Memory B cell (primary cell): ENCODE data around the gene COQ2.
A peak's percentile ranks its signal among the peaks of the same experiment; 100 is the strongest.
"Not testable (repeated sequence)": the region's sequence is repeated elsewhere in the genome, so short reads cannot be mapped to it uniquely, and the experiment has no call there.

Experiments
- ATAC-seq: fragments of 150-1000 bp; cut with Tn5 transposase; 2 replicates; pipeline ENCODE4 v1.10.0; 2021; ENCODE audit warnings: low read depth, mild to moderate bottlenecking, moderate library complexity
- DNase-seq, 2 donors: peaks; one replicate each; pipeline ENCODE4 v3.0.0; 2022; ENCODE audit warnings: low spot score in 2 of 2
- H3K27ac Mint-ChIP-seq: one replicate; pipeline ENCODE4 v1.8.0; 2022; ENCODE audit warnings: mild to moderate bottlenecking, moderate library complexity, mixed read lengths
- H3K27me3 Mint-ChIP-seq: one replicate; pipeline ENCODE4 v1.8.0; 2022; ENCODE audit warnings: mixed read lengths
- H3K36me3 Mint-ChIP-seq: one replicate; pipeline ENCODE4 v1.8.0; 2022; ENCODE audit warnings: mild to moderate bottlenecking, mixed read lengths
- H3K4me1 Mint-ChIP-seq: one replicate; pipeline ENCODE4 v1.8.0; 2022; ENCODE audit warnings: mixed read lengths
- H3K4me3 Mint-ChIP-seq: one replicate; pipeline ENCODE4 v1.8.0; 2022; ENCODE audit warnings: mild to moderate bottlenecking, moderate library complexity, mixed read lengths
- H3K9me3 Mint-ChIP-seq: one replicate; pipeline ENCODE4 v1.8.0; 2022; ENCODE audit warnings: mixed read lengths

The COQ2 gene

GRCh38 chr4:83247415-83248357, 36.9 kb downstream of the COQ2 start:
- H3K4me3 Mint-ChIP-seq, result no peak overlapping the region
- peaks cover 2% of the 10 kb centered on the region for H3K36me3 Mint-ChIP-seq
- no peaks in the 10 kb centered on the region for H3K27me3 Mint-ChIP-seq
- H3K9me3 Mint-ChIP-seq, result no peaks in the 10 kb centered on the region
- DNase-seq (no peak), ATAC-seq (no peak)
- H3K27ac Mint-ChIP-seq, result no peak overlapping the region
- H3K4me1 Mint-ChIP-seq, result peaks cover 39% of the 10 kb centered on the region

GRCh38 chr4:83241132-83241531, 43.5 kb downstream of the COQ2 start:
- DNase-seq (no peak), ATAC-seq (no peak)
- H3K4me1 Mint-ChIP-seq, result peaks cover 44% of the 10 kb centered on the region
- H3K9me3 Mint-ChIP-seq, result no peaks in the 10 kb centered on the region
- H3K27ac Mint-ChIP-seq, result no peak overlapping the region
- no peak overlapping the region for H3K4me3 Mint-ChIP-seq
- peaks cover 2% of the 10 kb centered on the region for H3K36me3 Mint-ChIP-seq
- no peaks in the 10 kb centered on the region for H3K27me3 Mint-ChIP-seq

- Mint-ChIP-seq H3K27ac (peak overlapping the region; percentile 67), H3K36me3 (peaks cover 2% of the 10 kb centered on the region), H3K9me3 (no peaks in the 10 kb centered on the region), H3K27me3 (no peaks in the 10 kb centered on the region), H3K4me1 (peaks cover 46% of the 10 kb centered on the region), H3K4me3 (peak overlapping the region; percentile 69)
- peak; percentile 94 for ATAC-seq
- DNase-seq, result no peak
Observed at GRCh38 chr4:83240379-83240875, 44.2 kb downstream of the COQ2 start.

- Mint-ChIP-seq H3K36me3 (peaks cover 2% of the 10 kb centered on the region), H3K4me3 (no peak overlapping the region), H3K27ac (no peak overlapping the region), H3K9me3 (no peaks in the 10 kb centered on the region), H3K27me3 (no peaks in the 10 kb centered on the region), H3K4me1 (peaks cover 43% of the 10 kb centered on the region)
- ATAC-seq (no peak), DNase-seq (no peak)
Observed at GRCh38 chr4:83238393-83239248, 46.0 kb downstream of the COQ2 start.

GRCh38 chr4:83237591-83237990, 47.0 kb downstream of the COQ2 start:
- Mint-ChIP-seq H3K4me1 (peaks cover 38% of the 10 kb centered on the region), H3K36me3 (no peaks in the 10 kb centered on the region), H3K27ac (no peak overlapping the region), H3K27me3 (no peaks in the 10 kb centered on the region), H3K9me3 (no peaks in the 10 kb centered on the region), H3K4me3 (no peak overlapping the region)
- no peak for DNase-seq
- ATAC-seq, result no peak

GRCh38 chr4:83235645-83236133, 48.9 kb downstream of the COQ2 start:
- not testable (repeated sequence) for DNase-seq, H3K9me3 Mint-ChIP-seq, ATAC-seq, H3K36me3 Mint-ChIP-seq, H3K27me3 Mint-ChIP-seq
- H3K4me1 Mint-ChIP-seq, result peaks cover 47% of the 10 kb centered on the region
- H3K4me3 Mint-ChIP-seq, result peak overlapping the region; percentile 47
- peak overlapping the region; percentile 35 for H3K27ac Mint-ChIP-seq

- peak overlapping the region; percentile 35 for H3K27ac Mint-ChIP-seq
- H3K4me1 Mint-ChIP-seq, result peaks cover 42% of the 10 kb centered on the region
- H3K36me3 Mint-ChIP-seq, result no peaks in the 10 kb centered on the region
- peak overlapping the region; percentile 47 for H3K4me3 Mint-ChIP-seq
- H3K27me3 Mint-ChIP-seq, result no peaks in the 10 kb centered on the region
- no peak for ATAC-seq
- peaks cover 1% of the 10 kb centered on the region for H3K9me3 Mint-ChIP-seq
- DNase-seq, result no peak
Observed at GRCh38 chr4:83234902-83235644, 49.5 kb downstream of the COQ2 start.

- not testable (repeated sequence) for H3K27ac Mint-ChIP-seq, ATAC-seq, H3K27me3 Mint-ChIP-seq, H3K9me3 Mint-ChIP-seq, H3K36me3 Mint-ChIP-seq, DNase-seq, H3K4me3 Mint-ChIP-seq
- peaks cover 39% of the 10 kb centered on the region for H3K4me1 Mint-ChIP-seq
Observed at GRCh38 chr4:83234387-83234786, 50.2 kb downstream of the COQ2 start.

- Mint-ChIP-seq H3K4me3 (peak overlapping the region; percentile 47), H3K27me3 (no peaks in the 10 kb centered on the region), H3K4me1 (peaks cover 39% of the 10 kb centered on the region), H3K27ac (peak overlapping the region; percentile 50), H3K36me3 (no peaks in the 10 kb centered on the region), H3K9me3 (peaks cover 1% of the 10 kb centered on the region)
- DNase-seq, result no peak
- ATAC-seq, result no peak
Observed at GRCh38 chr4:83232082-83232481, 52.5 kb downstream of the COQ2 start.

GRCh38 chr4:83231620-83232076, 53.0 kb downstream of the COQ2 start:
- no peak for DNase-seq

GRCh38 chr4:83230928-83231327, 53.7 kb downstream of the COQ2 start:
- Mint-ChIP-seq H3K4me3 (no peak overlapping the region), H3K27ac (no peak overlapping the region), H3K4me1 (peaks cover 34% of the 10 kb centered on the region), H3K36me3 (peaks cover 2% of the 10 kb centered on the region), H3K9me3 (peaks cover 3% of the 10 kb centered on the region), H3K27me3 (no peaks in the 10 kb centered on the region)
- ATAC-seq (peak; percentile 50), DNase-seq (no peak)

More at GRCh38 chr4:83231620-83232076, 53.0 kb downstream of the COQ2 start:
- Mint-ChIP-seq H3K4me1 (peaks cover 38% of the 10 kb centered on the region), H3K36me3 (peaks cover 2% of the 10 kb centered on the region), H3K27me3 (no peaks in the 10 kb centered on the region), H3K4me3 (peak overlapping the region; percentile 47), H3K9me3 (peaks cover 3% of the 10 kb centered on the region), H3K27ac (peak overlapping the region; percentile 50)
- ATAC-seq, result peak; percentile 87

- no peak overlapping the region for H3K27ac Mint-ChIP-seq
- H3K4me1 Mint-ChIP-seq, result peaks cover 26% of the 10 kb centered on the region
- ATAC-seq (no peak), DNase-seq (no peak)
- H3K27me3 Mint-ChIP-seq, result no peaks in the 10 kb centered on the region
- H3K9me3 Mint-ChIP-seq, result peaks cover 3% of the 10 kb centered on the region
- H3K4me3 Mint-ChIP-seq, result no peak overlapping the region
- peaks cover 2% of the 10 kb centered on the region for H3K36me3 Mint-ChIP-seq
Observed at GRCh38 chr4:83229791-83230190, 54.8 kb downstream of the COQ2 start.

GRCh38 chr4:83228231-83228630, 56.4 kb downstream of the COQ2 start:
- peaks cover 3% of the 10 kb centered on the region for H3K9me3 Mint-ChIP-seq
- H3K36me3 Mint-ChIP-seq, result peaks cover 3% of the 10 kb centered on the region
- no peak overlapping the region for H3K27ac Mint-ChIP-seq
- peaks cover 25% of the 10 kb centered on the region for H3K4me1 Mint-ChIP-seq
- H3K4me3 Mint-ChIP-seq, result no peak overlapping the region
- no peaks in the 10 kb centered on the region for H3K27me3 Mint-ChIP-seq
- no peak for DNase-seq
- ATAC-seq, result no peak
